Gastrocnemius medialis (tissue), 4 donors: Measurements from ENCODE around the gene CDC14A. TPM values are rescaled to one million over a fixed set of nuclear protein-coding genes. Genes with fewer than 3 reads are reported as not detected.

Source experiments
- ATAC-seq, 2 donors: fragments of 150-250 bp; one replicate each; pipeline ENCODE4 v1.9.1; 2016
- DNase-seq, 2 donors: peaks; one replicate each; pipeline ENCODE4 v3.0.0-alpha.2; 2019
- H3K27ac ChIP-seq, 4 donors: fragments of 200-600 bp; sonication (generic); 1 replicate in 1 of 4; 2 replicates in 3 of 4; pipeline ENCODE4 v1.5.1; 2016 to 2018; ENCODE audit warnings: mild to moderate bottlenecking in 2 of 4, moderate library complexity in 1 of 4
- H3K27me3 ChIP-seq, 3 donors: fragments of 200-600 bp; sonication (generic) in 2 of 3; 1 replicate in 1 of 3; 2 replicates in 2 of 3; pipeline versions ENCODE4 v1.5.1 to v1.6.0; 2016 to 2019; ENCODE audit warnings: mild to moderate bottlenecking in 1 of 3, moderate library complexity in 1 of 3
- H3K36me3 ChIP-seq, 2 donors: fragments of 200-600 bp; sonication (generic) in 1 of 2; one replicate each; pipeline ENCODE4 v1.5.1; 2017 to 2018
- H3K4me1 ChIP-seq, 2 donors: fragments of 200-600 bp; sonication (generic) in 1 of 2; one replicate each; pipeline ENCODE4 v1.5.1; 2016 to 2017; ENCODE audit warnings: mild to moderate bottlenecking in 2 of 2
- H3K4me3 ChIP-seq, 4 donors: fragments of 200-600 bp; sonication (generic) in 3 of 4; 1 replicate in 1 of 4; 2 replicates in 3 of 4; pipeline ENCODE4 v1.5.1; 2016 to 2019; ENCODE audit warnings: mild to moderate bottlenecking in 2 of 4
- H3K9me3 ChIP-seq, 3 donors: fragments of 200-600 bp; sonication (generic) in 2 of 3; 1 replicate in 1 of 3; 2 replicates in 2 of 3; pipeline ENCODE4 v1.5.1; 2016 to 2019
- CTCF ChIP-seq, 5 experiments: fragments of 450-650 bp in 3 of 5; fragments of 200-600 bp in 2 of 5; sonication (generic) in 2 of 5; IDR thresholded peaks in 4 of 5; conservative IDR thresholded peaks in 1 of 5; 1 replicate in 4 of 5; 2 replicates in 1 of 5; pipeline ENCODE4 v1.5.1; 2016 to 2019; ENCODE audit warnings: antibody characterized with exemption in 5 of 5, mild to moderate bottlenecking in 3 of 5, moderate library complexity in 3 of 5
- POLR2A ChIP-seq, 2 donors: fragments of 450-650 bp; IDR thresholded peaks; one replicate each; pipeline ENCODE4 v1.6.1; 2017; ENCODE audit warnings: antibody characterized with exemption in 2 of 2, mild to moderate bottlenecking in 2 of 2, moderate library complexity in 2 of 2
- in situ Hi-C, 4 donors: fragments of 200-750 bp; cut with MboI; loops; one replicate each; pipeline versions ENCODE4 v1.15.0 to v1.8.0; 2017; ENCODE audit warnings: low sequenced_read_pairs in 4 of 4
- intact Hi-C: fragments of 100-400 bp; cut with DNase I; formaldehyde crosslinking; loops from one replicate; pipeline ENCODE4 v1.15.1; 2023; ENCODE audit warnings: low total_unique reads
- total RNA-seq, 4 donors: library from RNA; depleted of rRNA; stranded (reverse); fragments of >200 nt; gene quantifications; one replicate each; pipeline versions ENCODE4 v1.1.0 to v1.2.3, GENCODE V29; 2016

Gene CDC14A
- total RNA-seq, 4 donors from 2014 or later, result 2.1 to 10.0 (median 6.0) TPM

DNA sequence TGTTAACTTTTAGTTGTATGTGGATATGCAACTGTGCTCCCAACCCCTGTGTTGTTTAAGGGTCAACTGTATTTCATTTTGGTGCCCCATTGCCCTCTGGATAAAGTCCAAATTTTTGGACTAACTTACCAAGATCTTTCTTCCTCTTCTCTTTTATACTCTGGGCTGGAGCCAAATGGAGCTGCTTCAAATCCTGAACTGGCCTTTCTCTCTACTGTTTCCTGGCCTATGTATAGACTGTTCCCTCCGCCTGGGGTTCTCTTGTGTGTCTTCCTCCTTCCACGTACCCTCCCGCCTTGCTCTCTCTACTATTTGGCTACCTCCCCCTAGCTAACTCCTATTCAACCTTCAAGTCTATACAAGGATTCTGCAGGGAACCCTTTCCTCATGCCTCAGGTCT is 8.4 kb upstream of the CDC14A start:
- Histone ChIP-seq H3K36me3 (no peaks in the 10 kb centered on the region), H3K4me1 (no peaks in the 10 kb centered on the region), H3K27ac (no peak overlapping the region), H3K4me3 (no peak overlapping the region), H3K9me3 (no peaks in the 10 kb centered on the region), H3K27me3 (no peaks in the 10 kb centered on the region)
- no peak for ATAC-seq
- in situ Hi-C loops, result no loop called here
- no peak for DNase-seq
- TF ChIP-seq CTCF (IDR thresholded peaks at IDR 0.05 in 4 of 5, conservative IDR thresholded peaks at IDR 0.05 in 1 of 5) (no peak), POLR2A (IDR thresholded peaks at IDR 0.05) (no peak)
- intact Hi-C loops, result no loop called here

GRCh38 chr1:100344774-100345173 is 7.5 kb upstream of the CDC14A start:
- H3K4me1 ChIP-seq, result no peaks in the 10 kb centered on the region
- no peaks in the 10 kb centered on the region for H3K9me3 ChIP-seq
- H3K4me3 ChIP-seq, result no peak overlapping the region
- no peak overlapping the region for H3K27ac ChIP-seq
- in situ Hi-C loops, result no loop called here
- ATAC-seq, result no peak
- no peak for DNase-seq
- no peak for TF ChIP-seq POLR2A (IDR thresholded peaks at IDR 0.05)
- TF ChIP-seq CTCF (IDR thresholded peaks at IDR 0.05 in 4 of 5, conservative IDR thresholded peaks at IDR 0.05 in 1 of 5), result no peak
- no peaks in the 10 kb centered on the region for H3K27me3 ChIP-seq
- intact Hi-C loops, result no loop called here
- no peaks in the 10 kb centered on the region for H3K36me3 ChIP-seq

- no peaks in the 10 kb centered on the region for H3K27me3 ChIP-seq
Observed at GRCh38 chr1:100346387-100346786, 5.9 kb upstream of the CDC14A start.

DNA sequence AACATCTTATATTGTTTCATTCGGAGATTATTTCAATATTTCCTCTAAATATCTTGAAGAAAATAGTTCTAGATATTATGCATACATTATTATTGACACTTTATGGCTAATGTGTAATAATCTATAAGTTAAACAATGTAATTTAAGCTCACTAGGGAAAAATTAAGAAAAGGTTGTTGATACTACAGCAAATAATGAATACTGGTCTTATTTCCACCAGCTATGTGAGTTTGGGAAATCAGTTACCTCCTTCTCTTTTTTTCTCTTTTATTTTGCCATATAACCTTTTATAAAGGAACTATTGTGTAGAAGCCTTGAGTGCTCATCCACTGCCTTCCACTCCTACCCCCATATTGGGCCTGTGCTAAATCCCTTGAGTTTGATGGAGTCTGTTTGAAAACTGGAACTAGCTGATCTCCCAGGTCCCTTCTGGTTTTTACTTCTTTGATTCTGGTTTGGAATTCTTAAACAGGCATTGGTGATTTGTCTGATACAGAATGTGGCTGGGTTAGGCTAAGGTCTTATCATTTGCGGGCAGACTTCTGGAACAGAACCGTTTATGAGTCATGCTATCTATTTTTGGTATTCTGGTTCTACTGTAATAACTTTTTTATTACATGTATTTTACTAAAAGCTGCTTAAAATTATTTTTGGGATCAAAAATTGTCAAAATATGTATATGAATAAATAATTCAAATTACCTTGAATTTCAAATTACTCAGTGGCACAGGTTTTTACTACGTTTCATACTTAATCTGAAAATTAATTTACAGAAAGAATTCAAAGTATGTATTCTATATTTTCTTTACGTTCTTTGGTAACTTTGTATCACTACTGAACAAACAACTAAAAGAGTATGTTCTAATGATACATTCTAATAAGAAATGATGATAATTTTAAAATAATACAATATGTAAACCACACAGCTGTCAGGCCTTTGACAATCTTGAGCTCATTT is 5.0 kb upstream of the CDC14A start:
- no peak for TF ChIP-seq CTCF (IDR thresholded peaks at IDR 0.05 in 4 of 5, conservative IDR thresholded peaks at IDR 0.05 in 1 of 5)
- ATAC-seq (no peak), DNase-seq (no peak)
- intact Hi-C loops, result no loop called here
- H3K27ac ChIP-seq, result no peak overlapping the region
- no peaks in the 10 kb centered on the region for H3K27me3 ChIP-seq
- in situ Hi-C loops, result no loop called here
- no peak overlapping the region for H3K4me3 ChIP-seq
- H3K4me1 ChIP-seq, result peaks cover 0 to 6% of the 10 kb centered on the region in 2 donors
- H3K36me3 ChIP-seq, result no peaks in the 10 kb centered on the region
- H3K9me3 ChIP-seq, result no peaks in the 10 kb centered on the region

More at GRCh38 chr1:100346387-100346786, 5.9 kb upstream of the CDC14A start:
- peaks cover 0 to 3% of the 10 kb centered on the region in 2 donors for H3K4me1 ChIP-seq
- no peak for TF ChIP-seq POLR2A (IDR thresholded peaks at IDR 0.05)
- no peak for TF ChIP-seq CTCF (IDR thresholded peaks at IDR 0.05 in 4 of 5, conservative IDR thresholded peaks at IDR 0.05 in 1 of 5)
- no peaks in the 10 kb centered on the region for H3K36me3 ChIP-seq
- in situ Hi-C loops (no loop called here), intact Hi-C loops (no loop called here)
- H3K9me3 ChIP-seq, result no peaks in the 10 kb centered on the region
- H3K27ac ChIP-seq, result no peak overlapping the region
- H3K4me3 ChIP-seq, result no peak overlapping the region
- no peak for DNase-seq
- ATAC-seq, result no peak
